Stimulated activated CD8-positive, alpha-beta memory T cell treated with anti-CD3 and anti-CD28 coated beads, Interleukin-7, amount 100 ng/mL, for 48 hours (primary cell): Measurements from ENCODE around the gene NRP2.

Experiments used
- DNase-seq, 2 donors: peaks; one replicate each; pipeline ENCODE4 v3.0.0-alpha.2; 2020; ENCODE audit warnings: low read depth in 1 of 2; ENCODE audit errors: extremely low read depth in 1 of 2

NRP2 gene

GRCh38 chr2:205682239-205682970, at the start of gene NRP2:
TSS of gene NRP2 (plus strand) at chr2:205682501. CDS start at chr2:205683291, 790 bp downstream.
- DNase-seq: no peak

GRCh38 chr2:205633994-205634393, 48.3 kb upstream of the NRP2 start:
- DNase-seq: no peak

GRCh38 chr2:205636549-205637319, 45.6 kb upstream of the NRP2 start:
- DNase-seq: no peak

- no peak for DNase-seq
These were observed 45.0 kb upstream of the NRP2 start for GRCh38 chr2:205637320-205637602.

- no peak for DNase-seq
These were observed 44.4 kb upstream of the NRP2 start for GRCh38 chr2:205637779-205638503.

GRCh38 chr2:205640716-205641115, 41.6 kb upstream of the NRP2 start:
- DNase-seq: no peak

GRCh38 chr2:205642599-205643356, 39.5 kb upstream of the NRP2 start:
- DNase-seq: no peak

GRCh38 chr2:205643391-205643885, 38.9 kb upstream of the NRP2 start:
- DNase-seq: no peak

- DNase-seq: no peak
These were observed 38.3 kb upstream of the NRP2 start for GRCh38 chr2:205644018-205644417.

GRCh38 chr2:205646680-205647079, 35.6 kb upstream of the NRP2 start:
- no peak for DNase-seq

- no peak for DNase-seq
These were observed 31.9 kb upstream of the NRP2 start for GRCh38 chr2:205650450-205650849.

GRCh38 chr2:205650931-205651330, 31.4 kb upstream of the NRP2 start:
- no peak for DNase-seq

- DNase-seq: no peak
These were observed 30.6 kb upstream of the NRP2 start for GRCh38 chr2:205651719-205652118.

- no peak for DNase-seq
These were observed 27.3 kb upstream of the NRP2 start for GRCh38 chr2:205654878-205655605.

GRCh38 chr2:205655779-205656456, 26.4 kb upstream of the NRP2 start:
- no peak for DNase-seq

GRCh38 chr2:205656461-205656860, 25.8 kb upstream of the NRP2 start:
- no peak for DNase-seq

- no peak for DNase-seq
These were observed 25.4 kb upstream of the NRP2 start for GRCh38 chr2:205656941-205657340.

- DNase-seq: no peak
These were observed 24.7 kb upstream of the NRP2 start for GRCh38 chr2:205657579-205657978.

GRCh38 chr2:205658068-205658467, 24.2 kb upstream of the NRP2 start:
- DNase-seq: no peak

GRCh38 chr2:205658572-205658971, 23.7 kb upstream of the NRP2 start:
- DNase-seq: no peak
